Measurements from ENCODE around the gene PNISR.
"Not testable (repeated sequence)": the region's sequence is repeated elsewhere in the genome, so short reads cannot be mapped to it uniquely, and the experiment has no call there.

The PNISR gene, protein sequence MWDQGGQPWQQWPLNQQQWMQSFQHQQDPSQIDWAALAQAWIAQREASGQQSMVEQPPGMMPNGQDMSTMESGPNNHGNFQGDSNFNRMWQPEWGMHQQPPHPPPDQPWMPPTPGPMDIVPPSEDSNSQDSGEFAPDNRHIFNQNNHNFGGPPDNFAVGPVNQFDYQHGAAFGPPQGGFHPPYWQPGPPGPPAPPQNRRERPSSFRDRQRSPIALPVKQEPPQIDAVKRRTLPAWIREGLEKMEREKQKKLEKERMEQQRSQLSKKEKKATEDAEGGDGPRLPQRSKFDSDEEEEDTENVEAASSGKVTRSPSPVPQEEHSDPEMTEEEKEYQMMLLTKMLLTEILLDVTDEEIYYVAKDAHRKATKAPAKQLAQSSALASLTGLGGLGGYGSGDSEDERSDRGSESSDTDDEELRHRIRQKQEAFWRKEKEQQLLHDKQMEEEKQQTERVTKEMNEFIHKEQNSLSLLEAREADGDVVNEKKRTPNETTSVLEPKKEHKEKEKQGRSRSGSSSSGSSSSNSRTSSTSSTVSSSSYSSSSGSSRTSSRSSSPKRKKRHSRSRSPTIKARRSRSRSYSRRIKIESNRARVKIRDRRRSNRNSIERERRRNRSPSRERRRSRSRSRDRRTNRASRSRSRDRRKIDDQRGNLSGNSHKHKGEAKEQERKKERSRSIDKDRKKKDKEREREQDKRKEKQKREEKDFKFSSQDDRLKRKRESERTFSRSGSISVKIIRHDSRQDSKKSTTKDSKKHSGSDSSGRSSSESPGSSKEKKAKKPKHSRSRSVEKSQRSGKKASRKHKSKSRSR

DNA sequence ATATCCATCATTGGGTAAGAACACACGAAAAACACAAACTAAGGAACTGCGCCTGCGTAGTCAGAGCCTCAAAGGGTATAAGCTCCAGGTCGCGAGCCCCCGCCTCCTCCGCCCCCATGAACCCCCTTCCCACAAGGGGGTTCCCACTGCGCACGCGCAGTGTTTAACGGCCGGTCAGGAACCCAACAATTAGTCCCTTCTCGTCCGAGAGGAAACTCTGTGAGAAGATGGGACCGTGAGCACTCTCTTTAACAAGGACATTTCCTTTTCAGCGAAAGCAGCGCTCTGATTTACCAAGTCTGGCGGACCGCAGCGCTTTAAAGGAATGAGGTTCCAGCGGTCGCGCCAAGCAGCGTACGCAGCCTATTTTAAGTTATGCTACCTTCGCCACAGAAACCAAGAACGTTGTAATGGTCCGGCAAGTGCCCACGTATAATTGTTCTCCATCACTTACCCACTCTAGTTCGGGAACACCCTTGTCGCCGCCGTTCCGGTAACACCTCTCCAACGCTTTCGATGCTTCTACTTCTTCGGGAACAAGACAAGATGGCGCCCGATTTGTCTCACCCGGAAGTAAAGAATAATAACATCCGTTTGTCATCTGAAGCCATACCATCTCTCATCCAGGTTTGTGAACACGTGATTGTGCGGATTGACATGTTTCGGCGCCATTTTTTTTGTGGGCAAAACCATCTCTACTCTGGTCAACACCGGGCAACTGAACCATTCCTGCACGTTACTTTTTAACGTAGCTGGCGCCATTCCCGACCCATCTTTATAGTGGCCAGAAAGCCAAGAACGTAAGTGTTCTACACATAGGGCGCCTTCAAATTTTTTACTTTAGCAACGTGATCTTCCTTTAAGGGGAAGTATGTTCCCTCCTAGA lies at the start of gene PNISR:
Gene PNISR, minus strand, starts transcription at position 548 of the 886 bp plus-strand sequence. CDS start 10,649 bp downstream, outside the sequence.
- DNase-seq = peak; percentile 86

- no peak for DNase-seq
Observed at GRCh38 chr6:99473730-99474129, 48.6 kb upstream of the PNISR start.

DNA sequence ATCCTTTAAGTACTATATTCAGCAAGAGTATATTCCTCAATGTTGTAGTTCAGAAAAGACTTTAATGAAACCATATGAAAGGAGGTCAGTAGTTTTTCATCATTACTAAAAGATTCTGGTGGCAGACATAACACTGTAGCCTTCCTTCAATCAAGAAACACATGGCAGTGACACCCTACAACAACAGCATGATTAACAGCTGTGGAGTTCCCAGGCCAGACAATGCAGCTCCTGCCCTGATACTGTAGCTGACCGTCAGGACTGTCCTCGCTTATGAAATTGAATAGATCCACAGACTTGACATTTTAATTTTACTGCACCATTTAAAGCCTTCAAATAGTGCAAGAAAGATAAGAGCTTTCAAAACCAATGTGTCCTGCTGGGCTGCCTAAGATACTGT lies 46.5 kb upstream of the PNISR start:
- no peak for DNase-seq

DNA sequence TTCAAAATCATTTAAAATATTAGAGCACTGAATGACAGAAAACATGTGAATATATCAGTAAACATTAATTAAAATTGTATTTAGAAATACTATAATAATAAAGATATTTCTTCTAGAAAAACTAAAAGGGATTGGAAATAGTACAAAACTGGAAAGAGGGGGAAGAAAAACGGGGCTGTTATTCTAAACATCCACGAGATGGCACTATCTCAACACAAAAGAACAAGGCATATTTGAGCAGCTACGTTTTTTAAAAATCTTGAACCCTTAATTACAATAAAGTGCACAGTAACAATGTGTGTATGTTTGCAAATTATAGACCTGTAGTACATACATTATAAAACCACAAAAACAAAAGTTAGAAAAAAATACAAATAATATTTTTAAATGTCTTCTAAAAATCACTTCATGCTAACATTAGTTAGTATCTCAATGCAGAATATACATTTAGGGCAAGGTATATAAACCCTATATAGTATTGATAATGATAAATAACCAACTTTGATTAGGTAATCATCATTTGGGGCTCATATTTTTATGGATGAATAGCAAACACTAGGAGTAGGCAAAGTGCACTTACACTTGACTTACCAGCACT lies 42.5 kb upstream of the PNISR start:
- DNase-seq = no peak

DNA sequence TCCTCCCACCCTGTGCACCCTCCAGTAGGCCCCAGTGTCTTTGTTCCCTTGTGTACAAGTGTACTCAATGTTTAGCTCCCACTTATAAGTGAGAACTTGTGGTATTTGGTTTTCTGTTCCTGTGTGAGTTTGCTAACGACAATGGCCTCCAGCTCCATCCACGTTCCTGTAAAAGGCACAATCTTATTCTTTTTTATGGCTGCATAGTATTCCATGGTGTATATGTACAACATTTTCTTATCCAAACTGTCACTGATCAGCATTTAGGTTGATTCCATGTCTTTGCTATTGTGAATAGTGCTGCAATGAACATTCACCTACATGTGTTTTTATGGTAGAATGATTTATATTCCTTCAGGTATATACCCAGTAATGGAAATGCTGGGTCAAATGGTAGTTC lies 34.0 kb upstream of the PNISR start:
- not testable (repeated sequence) for DNase-seq

DNA sequence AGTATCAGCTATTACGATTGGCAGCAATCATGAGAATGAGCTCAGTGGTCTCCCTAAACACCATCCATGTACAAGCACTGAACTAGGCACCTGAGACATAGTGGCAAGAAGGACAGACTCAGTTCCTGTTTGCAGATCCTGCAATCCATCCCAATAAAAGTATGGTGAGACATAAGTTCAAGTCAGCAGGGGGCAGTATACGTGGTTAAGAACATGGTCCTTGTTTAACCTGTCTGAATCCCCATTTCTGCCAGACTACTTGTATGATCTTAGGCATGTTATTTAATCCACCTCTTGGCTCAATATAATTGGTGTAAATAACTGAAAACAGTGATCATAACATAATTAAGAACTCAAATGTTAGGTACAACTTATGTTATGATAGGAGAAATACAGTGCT lies 33.2 kb upstream of the PNISR start:
- no peak for DNase-seq

DNA sequence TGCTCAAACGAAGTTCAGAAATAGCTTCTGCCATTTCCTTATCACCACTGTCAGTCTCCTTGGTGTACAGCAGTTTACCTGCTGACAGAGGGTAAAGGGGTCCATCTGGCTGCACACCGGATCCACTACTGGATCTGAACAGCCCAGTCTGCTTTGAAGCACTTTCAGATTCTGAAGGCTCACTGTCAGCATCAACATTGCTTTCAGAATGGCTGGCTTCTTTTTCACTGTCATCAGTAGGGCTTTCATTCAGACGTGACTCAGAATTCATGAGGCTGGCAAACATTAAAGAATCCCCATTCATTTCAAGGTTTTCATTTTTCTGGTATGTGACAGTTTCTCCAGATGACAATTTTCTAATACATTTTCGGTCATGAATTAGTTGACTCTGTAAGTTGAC lies 21.0 kb upstream of the PNISR start:
- DNase-seq = no peak

- no peak for DNase-seq
Observed at GRCh38 chr6:99434702-99435530, 9.8 kb upstream of the PNISR start.

DNA sequence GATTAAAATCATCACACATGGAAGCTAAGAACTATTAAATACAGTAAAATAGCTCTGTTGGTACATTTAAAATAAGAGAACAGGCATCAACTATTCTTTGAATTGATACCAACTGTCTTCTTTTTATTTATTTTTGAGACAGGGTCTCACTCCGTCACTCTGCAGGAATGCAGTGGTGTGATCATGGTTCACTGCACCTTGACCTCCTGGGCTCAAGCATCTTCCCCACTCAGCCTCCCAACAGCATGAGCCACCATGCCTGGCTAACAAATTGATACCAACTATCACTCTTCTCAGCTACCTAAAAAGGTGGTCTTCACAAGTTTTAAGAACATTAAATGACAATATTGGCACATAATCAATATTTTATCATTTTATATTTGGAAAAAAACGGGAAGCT lies 7.8 kb upstream of the PNISR start:
- no peak for DNase-seq

DNA sequence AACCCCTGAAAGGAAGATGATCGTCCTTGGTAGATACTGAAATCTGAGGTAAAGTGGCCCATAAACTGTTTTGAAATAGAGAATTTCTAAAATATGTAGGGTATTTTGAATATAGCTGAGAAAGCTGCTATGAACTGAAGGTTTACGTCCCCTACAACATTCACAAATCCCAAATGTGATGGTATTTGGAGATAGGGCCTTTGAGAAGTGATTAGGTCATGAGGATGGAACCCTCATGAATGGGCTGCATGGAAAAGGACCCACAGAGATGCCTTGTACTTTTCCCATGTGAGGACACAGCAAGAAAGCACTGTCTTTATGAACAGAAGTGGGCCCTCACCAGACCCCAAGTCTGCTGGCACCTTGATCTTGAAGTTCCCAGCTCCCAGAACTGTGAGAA lies 6.8 kb upstream of the PNISR start:
- DNase-seq = no peak

GRCh38 chr6:99427988-99428387 lies 2.9 kb upstream of the PNISR start:
- no peak for DNase-seq

DNA sequence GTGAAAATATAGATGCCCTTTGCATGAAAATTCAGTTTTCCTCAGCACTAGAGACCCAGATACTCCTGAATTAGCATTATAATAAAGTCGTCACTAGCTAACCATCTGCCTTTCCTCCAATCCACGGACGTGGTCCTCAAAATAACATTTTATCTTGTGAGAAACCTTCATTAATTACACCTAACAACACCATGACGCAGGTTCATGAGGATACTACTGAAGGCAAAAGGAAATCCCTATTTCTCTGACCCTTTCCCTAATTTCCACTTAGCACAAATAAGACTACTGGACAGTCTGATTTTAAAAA lies 1.3 kb upstream of the PNISR start:
- DNase-seq = no peak

DNA sequence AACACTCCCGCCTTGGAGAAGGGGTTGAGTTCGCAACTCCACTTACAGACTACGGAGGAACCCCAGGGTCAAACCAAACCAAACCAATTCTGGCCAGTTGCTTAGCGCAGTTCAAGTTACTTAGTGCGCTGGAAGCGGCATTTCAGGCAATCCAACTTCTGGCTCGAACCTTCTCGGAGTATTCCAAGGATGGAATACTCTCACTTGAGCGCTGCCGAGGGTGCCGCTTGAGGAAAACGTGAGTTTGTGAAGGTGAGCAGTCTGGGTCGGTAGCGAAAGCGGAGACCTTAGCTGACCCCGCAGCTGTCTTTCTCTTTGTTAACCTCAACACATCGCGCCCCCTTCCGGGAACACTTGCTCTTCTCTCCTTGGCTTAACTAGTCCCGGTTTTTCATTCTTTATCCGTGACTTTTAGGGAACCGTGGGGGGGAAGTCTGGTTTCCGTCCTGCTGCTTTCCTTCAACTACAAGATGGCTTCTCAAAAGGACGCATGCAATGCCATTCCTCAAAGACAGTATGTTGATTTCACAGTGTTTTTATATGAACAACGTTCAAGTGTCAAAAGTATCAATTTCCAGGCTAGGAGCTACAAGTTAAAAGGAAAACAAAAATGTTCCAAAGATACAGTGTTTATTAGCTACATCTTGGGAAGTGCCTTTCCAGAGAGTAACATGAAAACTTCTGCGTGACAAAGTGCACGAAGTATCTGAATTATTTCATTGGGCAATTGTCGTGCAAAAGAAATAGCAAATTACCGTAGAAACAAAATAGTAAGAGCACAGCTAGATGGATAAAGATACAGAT lies 741 bp upstream of the PNISR start:
- peak; percentile 73 for DNase-seq

GRCh38 chr6:99424022-99424421 lies 1.1 kb downstream of the PNISR start:
- no peak for DNase-seq

DNA sequence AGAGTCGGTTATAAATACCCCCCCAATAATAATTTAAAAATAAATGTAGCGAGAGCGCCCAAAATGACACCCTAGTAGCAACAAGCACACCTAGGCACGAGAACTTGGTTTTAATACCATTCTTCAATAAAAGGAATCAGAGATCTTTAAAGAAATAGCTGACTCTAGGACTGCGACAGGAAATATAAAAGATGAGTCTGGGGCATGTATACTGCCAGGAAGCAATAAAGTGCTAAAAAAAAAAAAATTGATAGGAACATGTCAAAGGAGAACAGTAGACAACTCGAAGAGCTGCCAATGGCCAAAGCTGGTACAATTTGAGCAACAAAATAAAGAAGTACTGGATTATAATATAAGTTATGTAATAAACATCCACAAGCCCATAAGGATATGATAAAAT lies 2.2 kb downstream of the PNISR start:
- no peak for DNase-seq

DNA sequence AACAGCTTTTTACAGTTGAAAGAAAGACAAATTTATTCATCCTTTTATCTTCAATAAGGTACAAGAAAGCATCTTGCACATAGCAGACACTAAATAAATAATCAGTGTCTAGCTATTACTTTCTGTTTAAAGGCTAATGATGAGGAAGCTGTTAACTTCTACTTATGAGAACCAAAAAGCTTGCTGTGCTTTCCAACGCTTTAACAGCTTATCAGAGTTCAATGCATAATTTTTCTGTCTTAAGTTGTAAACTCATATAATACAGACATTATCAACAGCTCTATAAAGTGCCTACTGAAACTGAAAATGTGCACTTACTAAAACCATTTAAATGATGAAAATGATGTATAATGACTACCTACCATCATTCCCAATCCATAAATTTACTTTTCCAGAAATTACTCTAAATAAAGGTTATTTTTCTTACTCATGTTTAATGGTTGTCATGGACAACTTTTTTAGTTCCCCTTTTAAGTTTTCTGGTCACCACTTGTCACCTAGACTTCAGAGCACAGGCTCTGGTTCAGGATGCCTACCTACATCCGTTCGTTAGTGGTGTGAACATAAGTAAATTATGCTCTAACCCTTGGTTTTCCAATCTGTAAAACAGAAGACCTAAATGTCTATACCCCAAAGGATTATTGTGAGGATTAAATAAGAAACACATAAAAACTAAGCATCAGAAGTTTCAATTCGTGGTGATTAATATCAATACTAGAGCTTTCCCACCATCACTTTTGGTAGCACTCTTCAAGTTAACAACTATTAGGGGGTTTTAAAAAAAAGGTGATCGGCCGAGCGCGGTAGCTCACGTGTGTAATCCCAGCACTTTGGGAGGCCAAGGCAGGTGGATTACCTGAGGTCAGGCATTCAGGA lies 8.0 kb downstream of the PNISR start:
- DNase-seq = no peak

- DNase-seq = no peak
Observed at GRCh38 chr6:99416226-99416625, 8.9 kb downstream of the PNISR start.

GRCh38 chr6:99415446-99415845 lies 9.7 kb downstream of the PNISR start:
- DNase-seq = no peak

- no peak for DNase-seq
Observed at GRCh38 chr6:99412065-99412464, 13.0 kb downstream of the PNISR start.

GRCh38 chr6:99409672-99410071 lies 15.4 kb downstream of the PNISR start:
- no peak for DNase-seq
